KMS-11 (cell line): Measurements from ENCODE around the gene GNAT1.

Experiments used
- H2AFZ ChIP-seq: fragments of 200-600 bp; sonication (generic); 2 replicates; pipeline ENCODE4 v1.6.1; 2016; ENCODE audit warnings: antibody characterized with exemption, mixed run types, low read depth
- H3K27ac ChIP-seq: fragments of 200-600 bp; sonication (generic); 2 replicates; pipeline ENCODE4 v1.6.1; 2016; ENCODE audit warnings: mild to moderate bottlenecking, mixed run types
- H3K27me3 ChIP-seq: fragments of 200-600 bp; sonication (generic); 2 replicates; pipeline ENCODE4 v1.6.1; 2017; ENCODE audit warnings: mild to moderate bottlenecking, low read depth, mixed run types, moderate library complexity; ENCODE audit not compliant: insufficient read depth
- H3K36me3 ChIP-seq: fragments of 200-600 bp; sonication (generic); 2 replicates; pipeline ENCODE4 v1.6.1; 2017; ENCODE audit warnings: mild to moderate bottlenecking, mixed run types; ENCODE audit not compliant: insufficient read depth
- H3K4me1 ChIP-seq: fragments of 200-600 bp; sonication (generic); 2 replicates; pipeline ENCODE4 v1.6.1; 2016; ENCODE audit warnings: mild to moderate bottlenecking, low read depth, mixed run types; ENCODE audit not compliant: poor library complexity, severe bottlenecking
- H3K4me2 ChIP-seq: fragments of 200-600 bp; sonication (generic); 2 replicates; pipeline ENCODE4 v1.7.0; 2016; ENCODE audit warnings: mild to moderate bottlenecking, mixed run types
- H3K4me3 ChIP-seq: fragments of 200-600 bp; sonication (generic); IDR thresholded peaks from 2 replicates; pipeline ENCODE4 v1.6.1; 2017; ENCODE audit warnings: low read depth, low read length, mixed read lengths; ENCODE audit not compliant: insufficient read depth
- H3K79me2 ChIP-seq: fragments of 200-600 bp; sonication (generic); 2 replicates; pipeline ENCODE4 v1.6.1; 2016; ENCODE audit warnings: low read depth, mixed run types; ENCODE audit not compliant: insufficient read depth
- H3K9ac ChIP-seq: fragments of 200-600 bp; sonication (generic); 2 replicates; pipeline ENCODE4 v1.6.1; 2016; ENCODE audit warnings: mild to moderate bottlenecking, mixed run types
- H4K20me1 ChIP-seq: fragments of 200-600 bp; sonication (generic); 2 replicates; pipeline ENCODE4 v1.6.1; 2016; ENCODE audit warnings: mild to moderate bottlenecking, mixed run types; ENCODE audit not compliant: insufficient read depth
- TF ChIP-seq, protein P1 (sequence below): fragments of 200-600 bp; sonication (generic); conservative IDR thresholded peaks from 2 replicates; pipeline ENCODE4 v1.6.1; 2017; ENCODE audit warnings: low read depth, mild to moderate bottlenecking, antibody characterized with exemption, low read length, moderate library complexity, mixed read lengths

Gene GNAT1

DNA sequence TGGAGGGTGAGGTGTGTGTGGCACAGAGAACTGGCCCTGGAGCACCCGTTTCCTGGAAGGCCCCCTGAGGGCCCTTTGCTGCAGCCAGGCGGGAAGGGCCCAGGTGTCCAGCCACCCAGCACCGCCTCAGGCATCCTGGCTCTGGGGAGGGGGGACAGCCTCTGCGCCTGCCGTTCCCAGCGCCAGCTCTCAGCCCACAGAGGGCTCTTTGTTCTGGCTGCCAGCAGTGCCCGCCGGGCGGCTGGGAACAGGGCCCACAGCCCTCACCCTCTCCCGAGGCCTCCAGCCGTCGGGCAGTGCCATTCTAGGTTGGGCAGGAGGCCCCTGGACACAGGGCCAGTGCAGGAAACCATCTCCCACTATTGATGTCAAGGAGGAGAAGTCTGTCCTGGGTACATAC, 22.0 kb downstream of the GNAT1 start:
- TF ChIP-seq, protein P1, sequence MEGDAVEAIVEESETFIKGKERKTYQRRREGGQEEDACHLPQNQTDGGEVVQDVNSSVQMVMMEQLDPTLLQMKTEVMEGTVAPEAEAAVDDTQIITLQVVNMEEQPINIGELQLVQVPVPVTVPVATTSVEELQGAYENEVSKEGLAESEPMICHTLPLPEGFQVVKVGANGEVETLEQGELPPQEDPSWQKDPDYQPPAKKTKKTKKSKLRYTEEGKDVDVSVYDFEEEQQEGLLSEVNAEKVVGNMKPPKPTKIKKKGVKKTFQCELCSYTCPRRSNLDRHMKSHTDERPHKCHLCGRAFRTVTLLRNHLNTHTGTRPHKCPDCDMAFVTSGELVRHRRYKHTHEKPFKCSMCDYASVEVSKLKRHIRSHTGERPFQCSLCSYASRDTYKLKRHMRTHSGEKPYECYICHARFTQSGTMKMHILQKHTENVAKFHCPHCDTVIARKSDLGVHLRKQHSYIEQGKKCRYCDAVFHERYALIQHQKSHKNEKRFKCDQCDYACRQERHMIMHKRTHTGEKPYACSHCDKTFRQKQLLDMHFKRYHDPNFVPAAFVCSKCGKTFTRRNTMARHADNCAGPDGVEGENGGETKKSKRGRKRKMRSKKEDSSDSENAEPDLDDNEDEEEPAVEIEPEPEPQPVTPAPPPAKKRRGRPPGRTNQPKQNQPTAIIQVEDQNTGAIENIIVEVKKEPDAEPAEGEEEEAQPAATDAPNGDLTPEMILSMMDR: no peak
- Histone ChIP-seq H3K36me3 (no peaks in the 10 kb centered on the region), H3K27ac (no peak overlapping the region), H3K4me3 (no peak overlapping the region), H3K9ac (no peak overlapping the region), H4K20me1 (no peaks in the 10 kb centered on the region), H3K4me1 (no peaks in the 10 kb centered on the region), H3K79me2 (no peaks in the 10 kb centered on the region), H3K4me2 (no peak overlapping the region), H2AFZ (no peak overlapping the region), H3K27me3 (no peaks in the 10 kb centered on the region; the same call in 1 of the 2 replicates)

DNA sequence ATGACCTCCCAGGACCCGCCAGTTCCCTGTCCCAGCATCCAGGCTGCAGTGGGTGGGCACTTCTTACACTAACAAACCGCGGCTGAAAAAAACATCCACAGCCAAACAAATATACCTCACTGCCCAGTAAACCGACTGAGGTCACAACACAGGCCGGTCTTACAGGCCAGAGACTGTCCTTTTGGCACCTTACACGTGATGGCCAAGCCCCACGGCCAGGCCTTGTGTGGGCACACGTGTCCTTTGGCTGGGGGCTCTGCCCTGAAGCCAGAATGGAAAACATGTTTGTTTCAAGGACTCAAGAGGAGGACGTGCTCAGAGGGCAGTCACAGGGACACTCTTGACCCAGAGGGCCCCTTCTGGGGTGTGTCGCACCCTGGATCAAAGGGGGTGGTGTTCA, 23.4 kb downstream of the GNAT1 start:
- Histone ChIP-seq H4K20me1 (no peaks in the 10 kb centered on the region), H3K36me3 (no peaks in the 10 kb centered on the region), H3K27me3 (peaks cover 9% of the 10 kb centered on the region; the same call in 1 of the 2 replicates), H3K79me2 (no peaks in the 10 kb centered on the region), H3K4me1 (no peaks in the 10 kb centered on the region), H3K4me2 (no peak overlapping the region), H2AFZ (no peak overlapping the region), H3K27ac (no peak overlapping the region), H3K4me3 (no peak overlapping the region), H3K9ac (no peak overlapping the region)
- TF ChIP-seq, protein P1: no peak

DNA sequence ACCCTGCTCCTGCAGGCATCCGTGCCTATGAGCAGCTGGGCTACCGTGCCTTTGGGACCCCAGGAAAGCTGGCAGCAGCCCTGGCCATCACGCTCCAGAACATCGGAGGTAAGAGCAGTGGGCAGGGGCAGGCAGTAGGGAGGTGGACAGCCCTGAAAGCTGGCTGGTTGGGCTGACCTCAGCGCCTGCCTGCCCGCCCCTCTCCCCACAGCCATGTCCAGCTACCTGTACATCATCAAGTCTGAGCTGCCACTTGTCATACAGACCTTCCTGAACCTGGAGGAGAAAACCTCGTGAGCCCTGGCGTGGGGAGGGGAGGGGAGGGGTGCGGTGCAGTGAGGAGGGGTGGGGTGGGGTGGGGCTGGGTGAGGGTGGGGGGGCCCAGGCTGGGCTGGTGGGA, 24.1 kb downstream of the GNAT1 start:
- no peak overlapping the region for H2AFZ ChIP-seq
- no peaks in the 10 kb centered on the region for H3K79me2 ChIP-seq
- TF ChIP-seq, protein P1: no peak
- H3K4me1 ChIP-seq: no peaks in the 10 kb centered on the region
- no peak overlapping the region for H3K9ac ChIP-seq
- H3K4me2 ChIP-seq: no peak overlapping the region
- no peaks in the 10 kb centered on the region for H3K36me3 ChIP-seq
- no peak overlapping the region for H3K4me3 ChIP-seq
- H3K27ac ChIP-seq: no peak overlapping the region
- no peaks in the 10 kb centered on the region for H4K20me1 ChIP-seq
- peaks cover 9% of the 10 kb centered on the region; the same call in 1 of the 2 replicates for H3K27me3 ChIP-seq

DNA sequence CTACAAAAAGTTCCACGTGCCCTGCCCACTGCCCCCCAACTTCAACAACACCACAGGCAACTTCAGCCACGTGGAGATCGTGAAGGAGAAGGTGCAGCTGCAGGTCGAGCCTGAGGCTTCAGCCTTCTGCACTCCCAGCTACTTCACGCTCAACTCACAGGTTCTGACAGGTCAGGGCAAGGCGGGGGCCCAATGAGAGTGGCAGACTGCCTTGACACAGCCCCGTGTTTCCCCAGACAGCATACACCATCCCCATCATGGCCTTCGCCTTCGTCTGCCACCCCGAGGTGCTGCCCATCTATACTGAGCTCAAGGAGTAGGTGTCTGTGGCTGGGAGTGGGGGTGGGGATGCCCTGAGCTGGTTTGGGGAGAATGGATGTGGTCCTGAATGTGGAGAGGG, 26.3 kb downstream of the GNAT1 start:
- Histone ChIP-seq H3K79me2 (no peaks in the 10 kb centered on the region), H2AFZ (no peak overlapping the region), H3K27ac (no peak overlapping the region), H3K4me3 (no peak overlapping the region), H3K4me1 (no peaks in the 10 kb centered on the region), H3K4me2 (no peak overlapping the region), H3K36me3 (no peaks in the 10 kb centered on the region), H4K20me1 (no peaks in the 10 kb centered on the region), H3K9ac (no peak overlapping the region), H3K27me3 (peaks cover 9% of the 10 kb centered on the region; the same call in 1 of the 2 replicates)
- TF ChIP-seq, protein P1: no peak

DNA sequence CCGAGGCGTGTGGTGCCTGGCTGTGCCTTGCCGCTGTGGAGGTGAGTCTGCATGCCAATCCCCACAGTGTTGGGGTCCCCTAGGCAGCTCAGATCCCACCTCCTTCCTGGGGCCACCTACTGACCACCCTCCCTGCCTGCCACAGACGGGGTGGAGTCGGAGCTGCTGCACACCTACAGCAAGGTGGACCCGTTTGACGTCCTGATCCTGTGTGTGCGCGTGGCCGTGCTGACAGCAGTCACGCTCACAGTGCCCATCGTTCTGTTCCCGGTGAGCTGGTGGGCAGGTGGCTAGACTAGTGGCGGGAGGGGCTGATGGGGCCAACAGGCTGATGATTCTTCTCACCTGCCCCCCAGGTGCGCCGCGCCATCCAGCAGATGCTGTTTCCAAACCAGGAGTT, 27.0 kb downstream of the GNAT1 start:
- Histone ChIP-seq H3K4me2 (no peak overlapping the region), H4K20me1 (no peaks in the 10 kb centered on the region), H3K9ac (no peak overlapping the region), H3K27me3 (peaks cover 9% of the 10 kb centered on the region; the same call in 1 of the 2 replicates), H3K36me3 (no peaks in the 10 kb centered on the region), H3K27ac (no peak overlapping the region), H2AFZ (no peak overlapping the region), H3K79me2 (no peaks in the 10 kb centered on the region), H3K4me1 (no peaks in the 10 kb centered on the region), H3K4me3 (no peak overlapping the region)
- TF ChIP-seq, protein P1: no peak
